ENCODE data around the gene BCL11A.

GRCh38 chr2:60486551-60486950, 66.9 kb downstream of the BCL11A start:
- TF ChIP-seq, protein P1, sequence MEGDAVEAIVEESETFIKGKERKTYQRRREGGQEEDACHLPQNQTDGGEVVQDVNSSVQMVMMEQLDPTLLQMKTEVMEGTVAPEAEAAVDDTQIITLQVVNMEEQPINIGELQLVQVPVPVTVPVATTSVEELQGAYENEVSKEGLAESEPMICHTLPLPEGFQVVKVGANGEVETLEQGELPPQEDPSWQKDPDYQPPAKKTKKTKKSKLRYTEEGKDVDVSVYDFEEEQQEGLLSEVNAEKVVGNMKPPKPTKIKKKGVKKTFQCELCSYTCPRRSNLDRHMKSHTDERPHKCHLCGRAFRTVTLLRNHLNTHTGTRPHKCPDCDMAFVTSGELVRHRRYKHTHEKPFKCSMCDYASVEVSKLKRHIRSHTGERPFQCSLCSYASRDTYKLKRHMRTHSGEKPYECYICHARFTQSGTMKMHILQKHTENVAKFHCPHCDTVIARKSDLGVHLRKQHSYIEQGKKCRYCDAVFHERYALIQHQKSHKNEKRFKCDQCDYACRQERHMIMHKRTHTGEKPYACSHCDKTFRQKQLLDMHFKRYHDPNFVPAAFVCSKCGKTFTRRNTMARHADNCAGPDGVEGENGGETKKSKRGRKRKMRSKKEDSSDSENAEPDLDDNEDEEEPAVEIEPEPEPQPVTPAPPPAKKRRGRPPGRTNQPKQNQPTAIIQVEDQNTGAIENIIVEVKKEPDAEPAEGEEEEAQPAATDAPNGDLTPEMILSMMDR (conservative IDR thresholded peaks at IDR 0.05; ENCODE audit: low read depth, low read length), result no peak
- TF ChIP-seq EZH2 (IDR thresholded peaks at IDR 0.05; ENCODE audit: borderline replicate concordance, low read depth, low read length, poor library complexity, severe bottlenecking), result no peak

Data from A673 (cell line).